Stimulated activated CD4-positive, alpha-beta T cell treated with anti-CD3 and anti-CD28 coated beads, Interleukin-12 subunit alpha, Interleukin-12 subunit beta, amount 100 ng/mL, for 4 hours (primary cell): ENCODE results near the gene CLDN20.
"Not testable (repeated sequence)": the region's sequence is repeated elsewhere in the genome, so short reads cannot be mapped to it uniquely, and the experiment has no call there.

Experiments used
- DNase-seq: peaks from one replicate; pipeline ENCODE4 v3.0.0-alpha.2; 2020

CLDN20 gene

GRCh38 chr6:155270561-155271091 is 6.8 kb downstream of the CLDN20 start:
- DNase-seq: no peak

DNA sequence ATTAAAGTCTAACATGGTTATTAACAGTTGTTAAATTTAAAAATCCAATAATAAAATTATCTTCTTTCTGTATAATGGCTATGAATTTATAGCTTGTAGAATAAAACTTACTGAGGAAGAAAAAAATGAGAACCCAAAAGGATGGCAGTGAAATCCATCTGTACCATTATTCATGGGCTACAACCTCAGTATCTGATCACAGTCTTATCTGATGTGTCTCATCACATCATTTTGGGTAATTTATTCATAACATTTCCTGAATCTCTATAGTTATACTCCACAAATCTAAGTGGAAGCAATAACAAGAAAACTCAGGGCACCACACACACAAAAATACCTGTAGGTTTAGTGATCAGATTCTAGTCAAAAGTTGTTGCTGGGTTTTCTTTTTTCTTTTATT is 7.3 kb downstream of the CLDN20 start:
- no peak for DNase-seq

DNA sequence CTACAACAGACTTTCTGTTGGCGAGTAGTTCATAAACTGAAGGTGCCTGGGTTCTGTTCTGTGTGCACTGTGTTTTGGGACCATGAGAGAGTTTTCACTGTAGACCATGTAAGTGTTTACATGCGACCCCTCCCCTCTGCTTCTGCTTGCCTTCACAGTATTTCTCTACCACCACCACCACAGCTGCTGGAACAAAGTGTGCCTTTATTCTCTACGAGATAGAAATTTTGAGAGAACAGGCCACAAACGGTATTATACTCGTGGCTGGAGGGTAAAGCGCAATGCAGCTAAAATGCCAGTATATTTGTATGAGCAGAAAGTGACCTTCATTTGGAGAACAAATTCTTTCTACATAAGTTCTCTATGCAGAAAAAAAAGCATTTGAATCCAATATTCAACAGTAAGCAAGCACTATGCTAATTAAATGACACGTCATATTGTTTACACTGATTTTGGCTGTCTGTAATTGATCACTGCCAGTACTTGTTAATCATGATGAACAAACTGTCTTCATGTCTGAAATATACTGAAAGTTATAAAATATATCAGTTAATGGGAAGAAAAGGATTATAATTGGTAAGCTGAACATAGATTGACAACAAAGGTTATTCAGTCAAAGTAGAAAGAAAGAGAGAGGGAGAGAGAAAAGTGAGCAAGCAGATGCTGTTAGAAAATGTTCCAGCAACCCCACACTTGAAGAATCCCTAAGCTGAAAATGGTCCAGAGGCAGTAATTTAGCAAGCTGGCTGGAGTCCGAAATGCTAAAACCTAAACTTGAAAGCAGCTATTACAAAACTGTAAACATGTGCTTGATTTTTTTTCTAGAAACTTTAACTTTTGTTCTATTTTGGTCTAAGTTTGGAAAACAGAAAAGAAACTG is 8.8 kb downstream of the CLDN20 start:
- DNase-seq: no peak

DNA sequence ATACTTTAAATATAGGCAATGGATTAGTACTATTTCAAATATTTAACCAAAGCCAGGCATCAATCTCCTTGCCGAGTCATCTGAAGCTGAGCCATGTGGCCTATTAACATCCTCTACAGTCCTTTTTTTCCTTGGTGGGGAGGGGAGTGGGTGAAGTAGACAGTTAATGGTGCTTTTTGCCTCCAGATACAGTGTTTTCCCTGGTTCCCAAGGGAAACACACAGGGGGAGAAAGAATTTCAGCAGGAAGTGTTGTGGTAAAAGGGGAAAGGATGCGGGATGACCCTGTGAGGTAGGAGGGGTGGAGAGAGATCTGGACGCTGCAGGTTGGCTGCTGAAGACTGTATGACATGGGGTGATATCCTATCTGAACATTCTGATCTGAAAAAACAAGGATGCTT is 9.6 kb downstream of the CLDN20 start:
- DNase-seq: no peak

- no peak for DNase-seq
These were observed 10.3 kb downstream of the CLDN20 start for GRCh38 chr6:155274106-155274505.

- DNase-seq: no peak
These were observed 10.7 kb downstream of the CLDN20 start for GRCh38 chr6:155274533-155274932.

DNA sequence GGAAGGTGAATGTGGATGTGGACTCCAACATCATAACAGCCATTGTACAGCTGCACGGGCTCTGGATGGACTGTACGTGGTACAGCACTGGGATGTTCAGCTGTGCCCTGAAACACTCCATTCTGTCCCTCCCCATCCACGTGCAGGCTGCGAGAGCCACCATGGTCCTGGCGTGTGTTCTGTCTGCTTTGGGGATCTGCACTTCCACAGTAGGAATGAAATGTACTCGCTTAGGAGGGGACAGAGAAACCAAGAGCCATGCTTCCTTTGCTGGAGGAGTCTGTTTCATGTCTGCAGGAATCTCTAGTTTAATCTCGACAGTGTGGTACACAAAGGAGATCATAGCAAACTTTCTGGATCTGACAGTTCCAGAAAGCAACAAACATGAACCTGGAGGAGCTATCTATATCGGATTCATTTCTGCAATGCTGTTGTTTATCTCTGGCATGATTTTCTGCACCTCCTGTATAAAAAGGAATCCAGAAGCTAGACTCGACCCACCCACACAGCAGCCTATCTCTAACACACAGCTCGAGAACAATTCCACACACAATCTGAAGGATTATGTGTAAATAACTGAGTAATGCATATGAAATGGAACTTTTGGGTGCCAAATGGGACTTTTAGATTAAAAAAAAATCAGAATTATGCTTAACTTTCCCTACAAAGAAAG is 12.1 kb downstream of the CLDN20 start:
- no peak for DNase-seq

- DNase-seq: no peak
These were observed 12.8 kb downstream of the CLDN20 start for GRCh38 chr6:155276638-155277037.

- no peak for DNase-seq
These were observed 14.7 kb downstream of the CLDN20 start for GRCh38 chr6:155278319-155279049.

DNA sequence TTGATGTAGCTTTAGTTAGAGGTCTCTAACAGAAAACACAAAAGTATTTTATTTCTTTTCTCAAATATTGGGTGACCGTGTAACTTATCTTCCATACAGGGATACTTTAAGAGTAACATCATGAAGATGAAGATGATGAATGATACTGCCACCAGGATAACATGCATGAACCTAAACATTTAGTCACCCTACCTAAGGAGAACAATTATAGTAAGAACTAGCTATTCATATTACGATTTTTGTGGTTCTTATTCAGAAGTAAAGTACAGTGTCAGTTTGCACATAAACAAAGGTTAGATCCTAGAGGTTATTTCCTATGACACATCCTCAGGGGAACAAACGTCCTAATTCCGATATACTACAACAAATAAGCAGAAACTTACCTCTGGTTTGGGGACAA is 21.0 kb downstream of the CLDN20 start:
- DNase-seq: no peak

DNA sequence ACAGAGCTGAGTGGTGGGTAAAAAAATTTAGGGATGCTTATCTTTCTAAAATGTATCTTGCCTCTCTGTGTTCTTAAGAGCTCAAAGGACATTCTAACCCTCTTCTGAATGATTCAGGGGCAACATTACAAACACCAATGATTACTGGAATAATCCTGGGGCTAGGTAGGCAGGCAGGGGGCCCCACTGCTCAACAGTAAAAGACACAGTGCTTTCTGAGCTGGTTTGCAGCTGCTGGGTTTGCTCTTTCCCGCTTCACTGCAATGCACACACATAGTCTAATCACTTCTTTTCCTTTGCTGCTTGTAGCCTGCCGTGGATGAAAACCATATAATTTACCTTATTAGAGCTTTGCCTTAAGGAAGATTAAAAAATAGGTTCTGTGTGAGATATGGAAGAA is 23.9 kb downstream of the CLDN20 start:
- DNase-seq: no peak

- no peak for DNase-seq
These were observed 26.7 kb downstream of the CLDN20 start for GRCh38 chr6:155290491-155290890.

DNA sequence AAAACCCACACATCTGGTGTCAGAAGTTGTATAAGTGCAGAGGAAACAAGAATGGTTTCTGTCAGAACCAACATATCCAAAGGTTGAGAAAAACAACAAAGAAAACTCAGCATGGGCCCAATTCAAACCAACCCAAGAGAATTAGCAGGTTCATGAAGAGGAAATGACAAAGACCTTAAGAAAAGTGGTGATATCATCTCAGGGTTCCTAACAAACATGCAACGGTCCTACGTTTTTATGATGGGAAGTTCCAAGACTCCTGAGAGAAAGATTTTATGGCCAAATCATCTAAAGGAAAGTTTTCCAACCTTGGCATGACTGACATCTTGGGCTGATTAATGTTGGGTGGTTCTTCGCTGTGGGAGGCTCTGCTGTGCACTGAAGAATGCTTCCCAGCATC is 27.5 kb downstream of the CLDN20 start:
- DNase-seq: no peak

- no peak for DNase-seq
These were observed 28.9 kb downstream of the CLDN20 start for GRCh38 chr6:155292711-155293110.

DNA sequence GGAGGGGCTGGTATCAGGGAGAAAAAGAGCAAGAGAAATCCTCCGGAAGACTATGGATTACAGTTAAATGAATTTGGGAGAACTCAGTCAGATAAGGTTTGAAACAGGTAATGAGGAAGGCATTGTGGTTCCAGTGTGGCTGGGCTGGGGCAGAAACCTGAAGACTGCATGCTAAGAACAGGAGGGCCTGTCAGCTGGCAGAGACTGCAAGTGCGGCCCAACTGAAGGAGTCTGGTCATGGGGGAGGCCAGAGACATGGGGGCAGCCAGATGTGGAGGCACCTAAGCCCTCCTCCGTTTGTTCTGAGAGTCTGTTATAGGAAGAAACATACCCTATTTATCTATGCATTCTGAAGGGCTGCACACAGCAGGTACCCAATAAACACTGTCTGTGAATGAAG is 33.9 kb downstream of the CLDN20 start:
- no peak for DNase-seq

GRCh38 chr6:155301867-155302266 is 38.1 kb downstream of the CLDN20 start:
- no peak for DNase-seq

DNA sequence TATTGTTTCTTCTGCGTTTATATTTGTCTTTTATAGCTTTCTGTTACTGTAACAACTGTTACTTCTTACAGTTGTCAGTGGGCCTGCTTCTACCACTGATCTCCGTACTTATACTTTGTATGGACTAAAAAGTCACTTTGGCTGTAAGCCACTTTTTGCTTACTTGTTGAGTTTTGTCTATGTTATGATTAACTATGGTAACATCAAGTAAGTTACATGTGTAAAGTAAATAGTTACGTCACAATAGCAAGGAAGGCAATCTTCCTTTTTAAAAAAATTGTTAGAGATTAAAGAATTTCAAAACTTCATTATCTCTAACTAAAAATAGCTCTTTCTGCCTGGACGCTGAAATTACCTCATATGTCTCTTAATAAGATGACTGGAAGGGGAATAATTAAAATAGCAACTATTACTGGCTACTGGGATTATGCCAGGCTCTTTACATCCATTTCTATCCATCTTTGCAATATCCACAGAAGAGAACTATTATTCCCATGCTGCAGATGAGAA is 39.6 kb downstream of the CLDN20 start:
- DNase-seq: no peak

GRCh38 chr6:155306958-155307357 is 43.1 kb downstream of the CLDN20 start:
- no peak for DNase-seq

- no peak for DNase-seq
These were observed 45.3 kb downstream of the CLDN20 start for GRCh38 chr6:155309150-155309549.

DNA sequence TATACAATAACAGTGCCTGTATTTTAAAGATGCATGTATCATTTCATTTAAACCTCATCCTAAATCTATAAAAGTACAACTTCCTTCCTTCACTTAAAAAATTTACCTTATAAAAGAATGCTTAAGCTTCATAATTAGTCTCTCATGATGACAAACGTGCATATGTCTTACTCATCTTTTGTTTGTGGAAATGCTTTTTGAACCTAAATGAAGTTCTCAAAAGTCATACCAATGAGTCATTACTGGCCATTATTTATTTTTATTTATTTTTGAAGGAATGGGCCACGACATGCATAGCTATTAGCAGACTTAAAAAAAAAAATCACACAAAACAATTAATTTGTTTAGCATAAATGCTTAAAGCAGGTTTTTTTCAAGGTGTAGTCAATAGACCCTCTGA is 46.8 kb downstream of the CLDN20 start:
- no peak for DNase-seq

DNA sequence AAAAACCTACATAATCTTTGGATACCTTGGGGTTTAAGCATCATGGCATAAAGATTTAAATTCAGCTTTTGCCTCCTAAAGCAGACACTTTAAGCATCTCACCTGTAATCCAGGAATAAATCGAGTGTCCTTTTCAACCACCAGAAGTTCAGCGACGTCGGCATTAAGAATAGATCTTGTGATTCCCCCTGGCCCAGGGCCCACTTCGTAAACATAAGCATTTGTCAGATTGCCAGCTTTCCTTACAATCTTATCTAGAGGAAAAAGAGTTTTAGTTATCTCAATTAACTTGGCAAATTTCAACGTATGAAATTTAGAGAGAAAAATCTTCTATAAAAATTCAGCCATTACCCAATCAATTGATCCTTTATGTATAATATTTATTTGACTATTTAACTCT is 47.3 kb downstream of the CLDN20 start:
- no peak for DNase-seq

DNA sequence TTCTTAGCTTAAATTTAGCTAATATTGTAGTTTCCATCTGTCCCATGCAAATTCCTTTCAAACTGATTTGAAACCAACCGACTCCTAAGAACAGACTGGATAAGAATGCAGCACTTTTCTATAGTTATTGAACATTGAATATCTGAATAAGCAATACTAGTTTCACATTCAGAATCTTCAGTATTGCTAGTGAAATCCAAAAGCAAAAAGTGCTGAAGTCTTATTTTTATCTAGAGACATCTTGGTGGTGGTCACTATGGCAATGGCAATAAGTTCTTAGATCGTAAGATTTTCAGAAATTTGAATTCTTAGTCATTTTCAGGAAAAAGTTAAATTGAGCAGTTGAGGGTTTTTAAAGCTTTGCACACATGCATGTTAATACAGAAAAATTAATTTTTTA is 47.8 kb downstream of the CLDN20 start:
- no peak for DNase-seq

DNA sequence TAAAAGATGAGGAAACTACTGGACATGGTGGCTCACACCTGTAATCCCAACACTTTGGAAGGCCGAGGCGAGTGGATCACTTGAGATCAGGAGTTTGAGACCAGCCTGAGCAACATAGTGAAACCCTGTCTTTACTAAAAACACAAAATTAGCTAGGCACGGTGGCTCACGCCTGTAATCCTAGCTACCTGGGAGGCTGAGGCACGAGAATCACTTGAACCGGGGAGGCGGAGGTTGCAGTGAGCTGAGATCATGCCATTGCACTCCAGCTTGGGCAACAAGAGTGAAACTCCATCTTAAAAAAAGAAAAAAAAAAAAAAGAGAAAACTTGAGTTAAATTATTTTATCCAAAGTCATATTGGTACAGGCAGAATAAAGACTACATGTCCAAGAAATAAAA is 49.1 kb downstream of the CLDN20 start:
- DNase-seq: not testable (repeated sequence)
